Measurements from ENCODE around the gene TXNDC5.

Gene TXNDC5

DNA sequence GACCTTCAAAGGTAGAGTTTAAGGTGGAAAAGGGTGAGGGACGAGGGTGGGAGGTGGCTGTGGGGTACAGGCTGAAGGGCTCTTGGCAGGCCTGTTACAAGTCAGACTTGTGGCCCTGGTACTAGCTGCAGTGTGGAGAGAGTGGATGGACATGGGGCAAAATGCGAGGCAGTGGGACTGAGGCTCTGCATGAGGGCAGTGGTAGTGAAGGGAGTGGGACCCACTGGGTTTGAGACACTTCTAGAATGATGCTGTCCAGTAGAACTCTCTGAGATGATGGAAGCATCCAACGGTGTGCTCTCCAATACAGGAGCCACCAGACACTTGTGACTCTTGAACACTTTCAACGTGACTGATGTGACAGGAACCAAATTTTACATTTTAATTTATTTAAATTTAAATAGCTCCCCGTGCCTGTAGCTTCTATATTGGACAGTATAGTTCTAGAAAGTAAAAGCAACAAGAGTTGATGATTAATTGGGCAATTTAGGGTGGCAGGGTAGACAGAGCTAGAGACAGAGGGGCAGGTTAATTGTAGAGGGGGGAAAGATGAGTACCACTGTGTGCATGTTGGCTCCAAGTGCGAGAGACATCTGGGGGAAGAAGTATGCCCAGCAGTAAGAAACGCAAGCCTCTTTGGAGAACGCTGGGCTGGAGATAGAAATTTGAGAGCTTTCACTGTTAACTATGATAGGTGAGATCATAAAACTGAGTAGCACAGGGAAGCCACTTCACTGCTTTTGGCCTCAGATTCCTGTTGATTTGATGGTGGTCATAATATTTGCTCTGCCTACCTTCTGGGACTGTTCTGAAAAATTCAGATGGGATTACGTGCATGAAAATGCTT, 77.5 kb downstream of the TXNDC5 start:
- no peak for DNase-seq (ENCODE audit: low read depth)
- no peak for TF ChIP-seq CTCF (IDR thresholded peaks at IDR 0.05; ENCODE audit: control insufficient read depth, insufficient read depth, low read depth, low read length, missing control alignments)

More for the DNA sequence above, 77.5 kb downstream of the TXNDC5 start:
- H3K4me3 ChIP-seq (ENCODE audit: control insufficient read depth, low read depth, low read length): no peak overlapping the region

Data from AG09309 (cell line).